GM12878 (cell line): ENCODE results near the gene MAN2A1. TPM values are rescaled to one million over a fixed set of nuclear protein-coding genes. Genes with fewer than 3 reads are reported as not detected.

ENCODE experiments used
- ATAC-seq: fragments of 200-7000 bp; cut with Tn5 transposase; 3 replicates; pipeline ENCODE4 v1.9.1; 2020; ENCODE audit warnings: mild to moderate bottlenecking, moderate library complexity
- BruUV-seq: library from RNA; stranded (reverse); fragments of 400-500 nt; replicated peaks from 2 replicates; lab custom pipeline; 2021; lab: Mats Ljungman, UMichigan
- CTCF ChIA-PET: fragments of 300-600 bp; sonication (Branson Sonifier 250); formaldehyde crosslinking; extraction: SDS; loops from one replicate; lab custom pipeline; 2021; ENCODE audit warnings: inconsistent platforms; lab: Yijun Ruan, JAX
- POLR2A ChIA-PET: fragments of 350-600 bp; formaldehyde crosslinking; extraction: SDS; loops from one replicate; lab custom pipeline; 2021; ENCODE audit warnings: inconsistent platforms; lab: Charles Lee
- RAD21 ChIA-PET: fragments of 300-600 bp; sonication (Branson Sonifier 250); formaldehyde crosslinking; loops from one replicate; lab custom pipeline; 2023; ENCODE audit warnings: antibody characterized with exemption; ENCODE audit not compliant: unreplicated experiment; lab: Charles Lee
- SMC1A ChIA-PET: fragments of 300-600 bp; sonication (Branson Sonifier 250); formaldehyde crosslinking; loops from one replicate; lab custom pipeline; 2023; ENCODE audit not compliant: unreplicated experiment, uncharacterized antibody; lab: Charles Lee
- DNase-seq: peaks from one replicate; pipeline ENCODE4 v3.0.0-alpha.2; 2011; ENCODE audit warnings: low read depth, low spot score
- FAIRE-seq: peaks from 3 replicates; lab custom pipeline; 2011; peaks lifted over from hg19 to GRCh38; lab: Jason Lieb, UNC
- H2AFZ ChIP-seq: 2 replicates; pipeline ENCODE4 v1.6.0; 2011; ENCODE audit warnings: low read depth, low read length, control low read depth; ENCODE audit not compliant: control insufficient read depth
- H3K27ac ChIP-seq: 2 replicates; pipeline ENCODE4 v1.5.1; 2011; ENCODE audit warnings: control low read depth; ENCODE audit not compliant: control insufficient read depth, insufficient read depth
- H3K27me3 ChIP-seq, 2 experiments: replicated peaks in 1 of 2; 2 replicates each; pipeline versions ENCODE4 v1.6.0 to v1.6.1; 2011; ENCODE audit warnings: low read length in 1 of 2; ENCODE audit not compliant: control insufficient read depth in 2 of 2, insufficient read depth in 2 of 2
- H3K36me3 ChIP-seq, 2 experiments: 2 replicates each; pipeline ENCODE4 v1.5.1; 2011; ENCODE audit warnings: low read length in 1 of 2; ENCODE audit not compliant: control insufficient read depth in 2 of 2, insufficient read depth in 2 of 2
- H3K4me1 ChIP-seq: 2 replicates; pipeline ENCODE4 v1.6.1; 2011; ENCODE audit warnings: mild to moderate bottlenecking, low read length, moderate library complexity, mixed read lengths; ENCODE audit not compliant: control insufficient read depth, insufficient read depth
- H3K4me2 ChIP-seq: 2 replicates; pipeline ENCODE4 v1.6.0; 2011; ENCODE audit warnings: control low read depth; ENCODE audit not compliant: control insufficient read depth, insufficient read depth
- H3K4me3 ChIP-seq: fragments of 200-600 bp; sonication (generic); 2 replicates; pipeline ENCODE4 v1.5.1; 2016
- H3K79me2 ChIP-seq: 2 replicates; pipeline ENCODE4 v1.6.0; 2011; ENCODE audit warnings: low read length; ENCODE audit not compliant: control insufficient read depth, insufficient read depth
- H3K9ac ChIP-seq: 2 replicates; pipeline ENCODE4 v1.8.0; 2011; ENCODE audit warnings: low read length, control low read depth, mixed read lengths; ENCODE audit not compliant: control insufficient read depth, insufficient read depth
- H3K9me3 ChIP-seq: replicated peaks from 3 replicates; pipeline ENCODE4 v1.5.1; 2011; ENCODE audit warnings: mild to moderate bottlenecking, low read length; ENCODE audit not compliant: control insufficient read depth, insufficient read depth
- H4K20me1 ChIP-seq: 2 replicates; pipeline ENCODE4 v1.6.0; 2011; ENCODE audit not compliant: control insufficient read depth, insufficient read depth
- ATF7 ChIP-seq: fragments of 450-650 bp; IDR thresholded peaks from 2 replicates; pipeline ENCODE4 v1.6.1; 2016; ENCODE audit warnings: low read depth, mild to moderate bottlenecking
- BCL11A ChIP-seq: IDR thresholded peaks from 2 replicates; pipeline ENCODE4 v1.6.1; 2011; ENCODE audit warnings: low read depth, low read length
- BRCA1 ChIP-seq: IDR thresholded peaks from 2 replicates; pipeline ENCODE4 v1.6.1; 2011; ENCODE audit warnings: low read depth, low read length, improper control_type of control experiment
- CBX3 ChIP-seq: fragments of 200-600 bp; sonication (generic); IDR thresholded peaks from 2 replicates; pipeline ENCODE4 v1.6.1; 2016; ENCODE audit warnings: low read depth, borderline replicate concordance
- CEBPB ChIP-seq, 2 experiments: fragments of 150-350 bp in 1 of 2; IDR thresholded peaks; 2 replicates each; pipeline ENCODE4 v1.6.1; 2012 to 2014; ENCODE audit warnings: low read depth in 2 of 2, low read length in 2 of 2, borderline replicate concordance in 1 of 2, inconsistent platforms in 1 of 2
- E2F4 ChIP-seq: IDR thresholded peaks from 2 replicates; pipeline ENCODE4 v1.6.1; 2012; ENCODE audit warnings: low read depth, low read length, improper control_type of control experiment
- EZH2 ChIP-seq: IDR thresholded peaks from 2 replicates; pipeline ENCODE4 v1.6.1; 2012; ENCODE audit warnings: low read depth, mild to moderate bottlenecking, control low read depth, inconsistent platforms, low read length, borderline replicate concordance; ENCODE audit not compliant: control insufficient read depth
- JUNB ChIP-seq: IDR thresholded peaks from 2 replicates; pipeline ENCODE4 v1.6.1; 2016; ENCODE audit warnings: antibody characterized with exemption, mild to moderate bottlenecking
- LARP7 ChIP-seq: fragments of 450-650 bp; IDR thresholded peaks from 2 replicates; pipeline ENCODE4 v1.6.1; 2017; ENCODE audit warnings: mild to moderate bottlenecking
- PAX5 ChIP-seq: IDR thresholded peaks from 2 replicates; pipeline ENCODE4 v1.6.1; 2011; ENCODE audit warnings: low read depth, low read length, borderline replicate concordance
- SUPT20H ChIP-seq: IDR thresholded peaks from 2 replicates; pipeline ENCODE4 v1.6.1; 2011; ENCODE audit warnings: low read depth, mild to moderate bottlenecking, low read length, moderate library complexity, borderline replicate concordance; ENCODE audit not compliant: control insufficient read depth
- TCF3 ChIP-seq: IDR thresholded peaks from 2 replicates; pipeline ENCODE4 v1.6.1; 2012; ENCODE audit warnings: low read depth, mild to moderate bottlenecking, low read length, borderline replicate concordance; ENCODE audit not compliant: insufficient read depth
- YBX1 ChIP-seq: fragments of 450-650 bp; IDR thresholded peaks from 2 replicates; pipeline ENCODE4 v1.6.1; 2016; ENCODE audit warnings: antibody characterized with exemption
- ZNF207 ChIP-seq: fragments of 450-650 bp; IDR thresholded peaks from 2 replicates; pipeline ENCODE4 v1.6.1; 2014; ENCODE audit warnings: antibody characterized with exemption, mild to moderate bottlenecking, borderline replicate concordance
- WGBS: methylation state at CpG from one replicate; pipeline ENCODE4 v1.1.6; 2016; ENCODE audit warnings: low lambda C conversion rate; ENCODE audit not compliant: insufficient replicate concordance, insufficient coverage; ENCODE audit errors: missing lambda C conversion rate; 5-methylcytosine and 5-hydroxymethylcytosine counted together
- in situ Hi-C: fragments of 300-500 bp; cut with MboI; formaldehyde crosslinking; loops from 9 replicates; pipeline ENCODE4 v1.14.3; 2018; ENCODE audit warnings: mixed read lengths
- intact Hi-C: fragments of 100-400 bp; cut with micrococcal nuclease; formaldehyde crosslinking; loops from one replicate; pipeline ENCODE4 v1.14.2; 2022; ENCODE audit not compliant: unreplicated experiment
- polyA plus RNA-seq, 11 experiments: library from polyadenylated mRNA; depleted of rRNA in 4 of 11; unstranded in 6 of 11; stranded (reverse) in 5 of 11; fragments of >200 nt; fragmentation: Nextera tagmentation in 4 of 11; fragmentation: Illumina TruSeq in 1 of 11; extraction: Ambion mirVana in 4 of 11; extraction: Trizol in 1 of 11; gene quantifications; 1 replicate in 1 of 11; 2 replicates in 10 of 11; pipeline versions ENCODE4 v1.2.1 to v1.2.3, GENCODE V29; 2011 to 2016; ENCODE audit warnings: inconsistent platforms in 2 of 11, missing spikeins in 2 of 11, low read depth in 1 of 11
- total RNA-seq, 4 experiments: library from RNA; depleted of rRNA in 3 of 4; stranded (reverse); fragments of >200 nt in 3 of 4; fragmentation: Illumina TruSeq in 1 of 4; extraction: Trizol in 1 of 4; gene quantifications; 2 replicates each; pipeline versions ENCODE4 v1.2.1 to v1.2.3, GENCODE V29; 2013 to 2021
- TF ChIP-seq, protein P1 (sequence below): fragments of 450-650 bp; IDR thresholded peaks from 2 replicates; pipeline ENCODE4 v1.6.1; 2017; ENCODE audit warnings: low read depth, mild to moderate bottlenecking, moderate library complexity

The MAN2A1 gene
- total and polyA plus RNA-seq, 10 of the 15 experiments (the other 5 are each of a cell fraction or from before 2014, with no cell fraction given): 4.2 to 27.9 (median 10.5) TPM

DNA sequence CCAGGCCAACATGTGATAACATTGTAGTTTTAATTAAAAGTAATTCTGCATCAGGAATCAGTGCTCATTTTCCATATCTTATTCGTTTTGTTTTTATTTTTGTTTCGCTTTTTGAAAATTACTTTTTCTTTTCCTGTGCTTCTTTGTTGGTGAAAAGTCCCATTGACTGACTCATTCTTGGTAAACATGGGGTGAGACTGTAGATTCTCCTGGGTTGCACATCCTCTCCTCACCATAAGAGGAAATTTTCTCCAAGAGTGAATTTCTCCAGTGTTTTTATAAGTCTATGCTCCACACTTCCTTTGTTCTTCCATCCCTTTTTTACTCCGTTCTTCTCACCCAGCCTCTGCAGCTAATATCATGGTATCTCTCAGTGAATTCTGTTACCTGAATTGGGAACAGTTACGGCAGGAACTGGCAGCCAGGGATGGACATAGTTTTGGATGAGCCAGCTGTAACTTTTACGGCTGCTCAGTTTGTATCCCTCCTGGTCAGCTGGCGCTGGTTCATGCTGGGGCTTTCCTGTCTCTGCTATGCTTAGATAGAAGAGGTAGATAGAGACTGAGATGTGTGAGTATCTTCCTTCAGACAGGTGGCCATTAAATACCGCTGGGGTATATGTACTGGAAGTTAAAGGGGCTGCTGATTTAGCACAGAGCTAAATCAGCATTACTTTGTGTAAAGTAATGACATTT lies 80.0 kb downstream of the MAN2A1 start:
- H3K4me1 ChIP-seq: no peaks in the 10 kb centered on the region
- FAIRE-seq (no peak), DNase-seq (no peak), ATAC-seq (no peak)
- 95% methylated on average over 7 of the region's 7 CpGs for WGBS
- no peaks in the 10 kb centered on the region for H3K9me3 ChIP-seq
- H3K4me2 ChIP-seq: no peak overlapping the region
- no TSS peak for BruUV-seq
- H3K4me3 ChIP-seq: no peak overlapping the region
- no peaks in the 10 kb centered on the region for H3K27me3 ChIP-seq
- H3K36me3 ChIP-seq: no peaks in the 10 kb centered on the region
- intact Hi-C loops (no loop called here), in situ Hi-C loops (no loop called here)
- ChIA-PET CTCF (interaction anchor here (1.8 kb wide), 1 partner anchor 10 kb away, joined by 5 read pairs; no protein-coding TSS in a partner anchor), SMC1A (interaction anchor here (0.8 to 1.1 kb wide), 3 partner anchors 11 to 31 kb away, joined by 3 to 5 read pairs (median 3); no protein-coding TSS in a partner anchor), POLR2A (no interaction called here), RAD21 (no interaction called here)
- H3K27ac ChIP-seq: no peak overlapping the region
- no peak overlapping the region for H2AFZ ChIP-seq
- no peak overlapping the region for H3K9ac ChIP-seq
- H3K79me2 ChIP-seq: no peaks in the 10 kb centered on the region
- H4K20me1 ChIP-seq: no peaks in the 10 kb centered on the region
- TF ChIP-seq BRCA1: no peak
- TF ChIP-seq YBX1: no peak
- no peak for TF ChIP-seq EZH2
- no peak for TF ChIP-seq SUPT20H
- no peak for TF ChIP-seq JUNB
- TF ChIP-seq LARP7: no peak
- TF ChIP-seq TCF3: no peak
- no peak for TF ChIP-seq ATF7
- no peak for TF ChIP-seq CEBPB (IDR thresholded peaks at IDR 0.05; ENCODE audit: borderline replicate concordance in 1 of 2, low read depth in 2 of 2, low read length in 2 of 2)
- TF ChIP-seq, protein P1, sequence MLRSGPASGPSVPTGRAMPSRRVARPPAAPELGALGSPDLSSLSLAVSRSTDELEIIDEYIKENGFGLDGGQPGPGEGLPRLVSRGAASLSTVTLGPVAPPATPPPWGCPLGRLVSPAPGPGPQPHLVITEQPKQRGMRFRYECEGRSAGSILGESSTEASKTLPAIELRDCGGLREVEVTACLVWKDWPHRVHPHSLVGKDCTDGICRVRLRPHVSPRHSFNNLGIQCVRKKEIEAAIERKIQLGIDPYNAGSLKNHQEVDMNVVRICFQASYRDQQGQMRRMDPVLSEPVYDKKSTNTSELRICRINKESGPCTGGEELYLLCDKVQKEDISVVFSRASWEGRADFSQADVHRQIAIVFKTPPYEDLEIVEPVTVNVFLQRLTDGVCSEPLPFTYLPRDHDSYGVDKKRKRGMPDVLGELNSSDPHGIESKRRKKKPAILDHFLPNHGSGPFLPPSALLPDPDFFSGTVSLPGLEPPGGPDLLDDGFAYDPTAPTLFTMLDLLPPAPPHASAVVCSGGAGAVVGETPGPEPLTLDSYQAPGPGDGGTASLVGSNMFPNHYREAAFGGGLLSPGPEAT: no peak
- TF ChIP-seq BCL11A: no peak
- no peak for TF ChIP-seq PAX5
- TF ChIP-seq CBX3: no peak
- TF ChIP-seq ZNF207: no peak
- no peak for TF ChIP-seq E2F4
